ENCODE data around the gene PRRT2. TPM values are rescaled to one million over a fixed set of nuclear protein-coding genes. Genes with fewer than 3 reads are reported as not detected.

Gene PRRT2
- total and polyA plus RNA-seq, 2 experiments from 2014 or later: 7.0 to 11.1 TPM

GRCh38 chr16:29814592-29814991, 2.6 kb downstream of the PRRT2 start:
- Histone ChIP-seq H3K4me2 (peak overlapping the region; percentile 84), H3K4me3 (no peak overlapping the region), H3K9me3 (ENCODE audit: low read depth) (no peaks in the 10 kb centered on the region), H3K36me3 (replicated peaks; ENCODE audit: insufficient read depth, low read depth) (no peaks in the 10 kb centered on the region), H2AFZ (no peak overlapping the region), H3K27ac (no peak overlapping the region), H3K4me1 (ENCODE audit: insufficient read depth) (peaks cover 33% of the 10 kb centered on the region), H3K27me3 (no peaks in the 10 kb centered on the region), H4K20me1 (ENCODE audit: insufficient read depth, poor library complexity, severe bottlenecking) (peaks cover 9% of the 10 kb centered on the region), H3K9me2 (replicated peaks; ENCODE audit: insufficient read depth) (no peaks in the 10 kb centered on the region), H3K79me2 (peaks cover 51% of the 10 kb centered on the region)
- 89% methylated on average over 4 of the region's 5 CpGs for WGBS (ENCODE audit: low lambda C conversion rate, missing lambda C conversion rate)
- no peak for DNase-seq (ENCODE audit: low spot score)
- no peak for TF ChIP-seq EZH2phosphoT487 (IDR thresholded peaks at IDR 0.05; ENCODE audit: low read depth, severe bottlenecking, unreplicated experiment)
- no peak for TF ChIP-seq CTCF (IDR thresholded peaks at IDR 0.05; ENCODE audit: poor library complexity)
- no peak for TF ChIP-seq EZH2 (IDR thresholded peaks at IDR 0.05; ENCODE audit: borderline replicate concordance)

DNA sequence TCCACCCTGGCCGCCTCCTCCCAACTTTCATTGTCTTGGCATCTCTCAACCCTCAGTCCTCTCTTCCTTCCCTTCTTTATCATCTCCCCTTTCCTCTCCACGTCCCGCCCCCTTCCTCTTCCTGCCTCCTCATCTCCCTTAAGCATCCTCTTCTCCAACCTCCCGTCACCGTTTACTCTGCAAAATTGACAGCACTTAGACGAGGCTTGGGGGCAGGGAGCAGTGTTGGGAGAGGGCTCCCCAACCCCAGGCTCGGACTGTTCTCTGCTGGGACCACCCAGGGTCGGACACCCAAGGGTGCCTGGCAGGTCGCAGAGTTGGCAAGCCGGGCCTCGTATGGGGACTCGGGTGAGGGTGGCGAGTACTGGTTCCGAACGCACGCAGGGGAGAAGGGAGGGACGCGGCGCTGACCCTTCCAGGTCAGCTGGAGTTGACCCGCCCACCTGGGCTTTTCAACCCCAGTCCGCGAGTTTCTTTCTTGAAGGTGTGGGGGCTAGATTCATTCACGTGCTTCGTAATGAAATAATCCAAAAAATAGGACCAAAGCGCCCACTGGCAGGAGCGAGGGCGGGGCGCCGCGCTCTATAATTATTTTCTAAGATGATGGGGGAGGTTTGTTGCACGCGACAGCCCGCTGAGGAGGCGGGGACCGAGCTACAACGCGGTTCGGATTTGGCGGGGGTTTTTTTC, 3.2 kb downstream of the PRRT2 start:
- peak; percentile 55 for DNase-seq (ENCODE audit: low spot score)
- H3K4me1 ChIP-seq (ENCODE audit: insufficient read depth): peaks cover 32% of the 10 kb centered on the region
- no peak for TF ChIP-seq EZH2 (IDR thresholded peaks at IDR 0.05; ENCODE audit: borderline replicate concordance)
- H3K27me3 ChIP-seq: no peaks in the 10 kb centered on the region
- H3K4me2 ChIP-seq: peak overlapping the region; percentile 84
- no peaks in the 10 kb centered on the region for H3K9me3 ChIP-seq (ENCODE audit: low read depth)
- peaks cover 48% of the 10 kb centered on the region for H3K79me2 ChIP-seq
- WGBS (ENCODE audit: low lambda C conversion rate, missing lambda C conversion rate): 7% methylated on average over 39 of the region's 39 CpGs
- peaks cover 6% of the 10 kb centered on the region for H4K20me1 ChIP-seq (ENCODE audit: insufficient read depth, poor library complexity, severe bottlenecking)
- no peaks in the 10 kb centered on the region for H3K36me3 ChIP-seq (replicated peaks; ENCODE audit: insufficient read depth, low read depth)
- H2AFZ ChIP-seq: peak overlapping the region; percentile 7
- H3K27ac ChIP-seq: peak overlapping the region; percentile 24
- H3K4me3 ChIP-seq: no peak overlapping the region
- no peaks in the 10 kb centered on the region for H3K9me2 ChIP-seq (replicated peaks; ENCODE audit: insufficient read depth)

DNA sequence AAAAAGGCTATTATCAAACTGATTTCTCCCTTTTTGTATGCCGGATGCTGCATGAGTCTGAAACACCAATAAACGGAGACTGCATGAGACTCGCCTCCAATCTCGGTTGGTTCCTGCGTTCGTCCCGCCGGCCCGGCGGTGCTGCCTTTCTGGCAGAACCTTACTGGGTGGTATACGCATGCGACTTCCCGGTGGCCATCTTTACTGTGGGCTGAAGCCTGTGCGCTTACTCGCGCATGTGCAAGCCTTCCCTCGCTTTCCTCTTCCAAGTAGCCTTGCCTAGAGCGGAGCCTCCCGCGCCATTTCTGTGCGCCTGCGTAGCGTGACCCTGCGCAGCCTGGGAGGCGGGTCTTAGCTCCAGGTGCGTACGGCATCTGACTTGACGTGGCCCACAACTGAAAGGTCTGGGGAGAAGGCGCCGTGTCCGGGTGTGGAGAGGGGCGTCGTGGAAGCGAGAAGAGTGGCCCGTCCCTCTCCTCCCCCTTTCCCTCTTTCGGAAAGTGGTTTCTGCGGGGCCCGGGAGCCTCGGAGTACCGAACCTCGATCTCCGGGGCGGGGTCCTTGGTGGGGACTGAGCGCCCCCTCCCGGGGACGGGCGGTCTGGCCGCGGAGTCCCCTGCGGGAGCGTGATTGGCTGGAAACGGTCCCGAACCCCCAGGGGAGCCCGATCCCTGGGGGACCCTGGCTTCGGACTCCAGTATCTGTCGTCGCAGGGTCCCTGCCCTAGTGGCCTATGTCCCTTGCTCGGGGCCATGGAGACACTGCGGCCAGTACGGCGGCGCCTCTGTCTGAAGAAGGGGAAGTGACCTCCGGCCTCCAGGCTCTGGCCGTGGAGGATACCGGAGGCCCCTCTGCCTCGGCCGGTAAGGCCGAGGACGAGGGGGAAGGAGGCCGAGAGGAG, 4.0 kb downstream of the PRRT2 start, which contains the start of gene PAGR1:
TSS of gene PAGR1 (plus strand) at position 360 of the 901 bp plus-strand sequence. CDS start at position 734, 374 bp downstream.
- peak within 1 kb of the TSS; percentile 59 for H2AFZ ChIP-seq
- no peaks in the 10 kb centered on the region for H3K9me3 ChIP-seq (ENCODE audit: low read depth)
- no peaks in the 10 kb centered on the region for H3K27me3 ChIP-seq
- DNase-seq (ENCODE audit: low spot score): peak; percentile 99
- H3K36me3 ChIP-seq (replicated peaks; ENCODE audit: insufficient read depth, low read depth): no peaks in the 10 kb centered on the region
- peak within 1 kb of the TSS; percentile 42 for H3K4me3 ChIP-seq
- peak within 1 kb of the TSS; percentile 93 for H3K27ac ChIP-seq
- no peaks in the 10 kb centered on the region for H4K20me1 ChIP-seq (ENCODE audit: insufficient read depth, poor library complexity, severe bottlenecking)
- peak within 1 kb of the TSS; percentile 87 for H3K4me2 ChIP-seq
- H3K9me2 ChIP-seq (replicated peaks; ENCODE audit: insufficient read depth): no peaks in the 10 kb centered on the region
- TF ChIP-seq CTCF (IDR thresholded peaks at IDR 0.05; ENCODE audit: poor library complexity): peak; percentile 98
- TF ChIP-seq EZH2phosphoT487 (IDR thresholded peaks at IDR 0.05; ENCODE audit: low read depth, severe bottlenecking, unreplicated experiment): no peak
- H3K79me2 ChIP-seq: peaks cover 53% of the 10 kb centered on the region
- under 1% methylated on average over 63 of the region's 70 CpGs for WGBS (ENCODE audit: low lambda C conversion rate, missing lambda C conversion rate)
- peaks cover 27% of the 10 kb centered on the region for H3K4me1 ChIP-seq (ENCODE audit: insufficient read depth)
